ENCODE data around the gene TIMM17A. TPM values are rescaled to one million over a fixed set of nuclear protein-coding genes. Genes with fewer than 3 reads are reported as not detected.
A peak's percentile ranks its signal among the peaks of the same experiment; 100 is the strongest.

Gene TIMM17A
- total RNA-seq, 1 donor from 2014 or later = 139 TPM

- Histone ChIP-seq H3K27ac (ENCODE audit: low read depth, low read length) (peak overlapping the region; percentile 57), H2AFZ (ENCODE audit: low read depth, low read length) (peak overlapping the region; percentile 77), H4K20me1 (ENCODE audit: insufficient read depth, low read length) (peaks cover 26% of the 10 kb centered on the region), H3K36me3 (ENCODE audit: insufficient read depth, low read length) (no peaks in the 10 kb centered on the region), H3K79me2 (ENCODE audit: insufficient read depth, low read length) (peaks cover 42% of the 10 kb centered on the region), H3K4me2 (ENCODE audit: low read length) (peak overlapping the region; percentile 93), H3K9ac (ENCODE audit: low read length) (peak overlapping the region; percentile 87), H3K27me3 (ENCODE audit: insufficient read depth, low read length) (no peaks in the 10 kb centered on the region), H3K9me3 (ENCODE audit: insufficient read depth, low read depth, low read length) (no peaks in the 10 kb centered on the region), H3K4me1 (ENCODE audit: insufficient read depth, low read length) (no peaks in the 10 kb centered on the region), H3K4me3 (ENCODE audit: insufficient read depth, low read depth, low read length) (peak overlapping the region; percentile 89)
- H3K36me3 Mint-ChIP-seq (ENCODE audit: low read depth, unreplicated experiment) = peaks cover 4% of the 10 kb centered on the region
- peak overlapping the region; percentile 84 for H3K27ac Mint-ChIP-seq (ENCODE audit: unreplicated experiment)
- FAIRE-seq = no peak
- peaks cover 14% of the 10 kb centered on the region for H3K4me1 Mint-ChIP-seq (ENCODE audit: low read depth, unreplicated experiment)
- DNase-seq (ENCODE audit: low read depth) = no peak
- H3K9me3 Mint-ChIP-seq (ENCODE audit: unreplicated experiment) = no peaks in the 10 kb centered on the region
- peaks cover 2% of the 10 kb centered on the region for H3K27me3 Mint-ChIP-seq (ENCODE audit: low read depth, unreplicated experiment)
- TF ChIP-seq EZH2 (IDR thresholded peaks at IDR 0.05; ENCODE audit: insufficient read depth, low read length) (no peak), CTCF (IDR thresholded peaks at IDR 0.05; ENCODE audit: insufficient read depth, low read depth, low read length) (no peak)
- H3K4me3 Mint-ChIP-seq (ENCODE audit: unreplicated experiment) = peak overlapping the region; percentile 97
These were observed 28.1 kb downstream of the TIMM17A start for GRCh38 chr1:201983380-201983805.

GRCh38 chr1:201984446-201984845 lies 29.1 kb downstream of the TIMM17A start:
- H4K20me1 ChIP-seq (ENCODE audit: insufficient read depth, low read length) = peaks cover 33% of the 10 kb centered on the region
- no peak overlapping the region for H2AFZ ChIP-seq (ENCODE audit: low read depth, low read length)
- peaks cover 14% of the 10 kb centered on the region for H3K4me1 Mint-ChIP-seq (ENCODE audit: low read depth, unreplicated experiment)
- no peaks in the 10 kb centered on the region for H3K9me3 ChIP-seq (ENCODE audit: insufficient read depth, low read depth, low read length)
- DNase-seq (ENCODE audit: low read depth) = no peak
- H3K4me3 ChIP-seq (ENCODE audit: insufficient read depth, low read depth, low read length) = no peak overlapping the region
- no peak overlapping the region for H3K9ac ChIP-seq (ENCODE audit: low read length)
- H3K79me2 ChIP-seq (ENCODE audit: insufficient read depth, low read length) = peaks cover 42% of the 10 kb centered on the region
- TF ChIP-seq EZH2 (IDR thresholded peaks at IDR 0.05; ENCODE audit: insufficient read depth, low read length) = no peak
- TF ChIP-seq CTCF (IDR thresholded peaks at IDR 0.05; ENCODE audit: insufficient read depth, low read depth, low read length) = no peak
- H3K27ac Mint-ChIP-seq (ENCODE audit: unreplicated experiment) = peak overlapping the region; percentile 53
- no peak overlapping the region for H3K27ac ChIP-seq (ENCODE audit: low read depth, low read length)
- no peaks in the 10 kb centered on the region for H3K9me3 Mint-ChIP-seq (ENCODE audit: unreplicated experiment)
- H3K4me1 ChIP-seq (ENCODE audit: insufficient read depth, low read length) = no peaks in the 10 kb centered on the region
- peak overlapping the region; percentile 97 for H3K4me3 Mint-ChIP-seq (ENCODE audit: unreplicated experiment)
- peaks cover 2% of the 10 kb centered on the region for H3K27me3 Mint-ChIP-seq (ENCODE audit: low read depth, unreplicated experiment)
- peaks cover 7% of the 10 kb centered on the region for H3K36me3 ChIP-seq (ENCODE audit: insufficient read depth, low read length)
- peak overlapping the region; percentile 93 for H3K4me2 ChIP-seq (ENCODE audit: low read length)
- no peak for FAIRE-seq
- H3K27me3 ChIP-seq (ENCODE audit: insufficient read depth, low read length) = no peaks in the 10 kb centered on the region
- peaks cover 7% of the 10 kb centered on the region for H3K36me3 Mint-ChIP-seq (ENCODE audit: low read depth, unreplicated experiment)

GRCh38 chr1:201985355-201985754 lies 30.1 kb downstream of the TIMM17A start:
- no peak overlapping the region for H3K27ac ChIP-seq (ENCODE audit: low read depth, low read length)
- H3K9me3 ChIP-seq (ENCODE audit: insufficient read depth, low read depth, low read length) = no peaks in the 10 kb centered on the region
- FAIRE-seq (no peak), DNase-seq (ENCODE audit: low read depth) (no peak)
- H3K36me3 ChIP-seq (ENCODE audit: insufficient read depth, low read length) = peaks cover 15% of the 10 kb centered on the region
- H3K27me3 ChIP-seq (ENCODE audit: insufficient read depth, low read length) = no peaks in the 10 kb centered on the region
- H3K9me3 Mint-ChIP-seq (ENCODE audit: unreplicated experiment) = no peaks in the 10 kb centered on the region
- peak overlapping the region; percentile 14 for H3K4me3 Mint-ChIP-seq (ENCODE audit: unreplicated experiment)
- H3K4me1 Mint-ChIP-seq (ENCODE audit: low read depth, unreplicated experiment) = peaks cover 14% of the 10 kb centered on the region
- H3K4me2 ChIP-seq (ENCODE audit: low read length) = no peak overlapping the region
- no peak overlapping the region for H3K4me3 ChIP-seq (ENCODE audit: insufficient read depth, low read depth, low read length)
- H3K27me3 Mint-ChIP-seq (ENCODE audit: low read depth, unreplicated experiment) = peaks cover 2% of the 10 kb centered on the region
- peaks cover 14% of the 10 kb centered on the region for H3K36me3 Mint-ChIP-seq (ENCODE audit: low read depth, unreplicated experiment)
- H2AFZ ChIP-seq (ENCODE audit: low read depth, low read length) = no peak overlapping the region
- no peak for TF ChIP-seq EZH2 (IDR thresholded peaks at IDR 0.05; ENCODE audit: insufficient read depth, low read length)
- no peak for TF ChIP-seq CTCF (IDR thresholded peaks at IDR 0.05; ENCODE audit: insufficient read depth, low read depth, low read length)
- no peak overlapping the region for H3K27ac Mint-ChIP-seq (ENCODE audit: unreplicated experiment)
- H3K9ac ChIP-seq (ENCODE audit: low read length) = no peak overlapping the region
- H3K79me2 ChIP-seq (ENCODE audit: insufficient read depth, low read length) = peaks cover 42% of the 10 kb centered on the region
- H3K4me1 ChIP-seq (ENCODE audit: insufficient read depth, low read length) = no peaks in the 10 kb centered on the region
- H4K20me1 ChIP-seq (ENCODE audit: insufficient read depth, low read length) = peaks cover 40% of the 10 kb centered on the region
